ENCODE results near the gene MINK1.
A peak's percentile ranks its signal among the peaks of the same experiment; 100 is the strongest.

GRCh38 chr17:4934173-4934979 is 101.2 kb downstream of the MINK1 start:
- TF ChIP-seq CTCF (IDR thresholded peaks at IDR 0.05) = peak in 1 of 6 experiments; percentile 18
- no peak for TF ChIP-seq POLR2A (IDR thresholded peaks at IDR 0.05)
